ENCODE data around the gene KIAA1328. TPM values are rescaled to one million over a fixed set of nuclear protein-coding genes. Genes with fewer than 3 reads are reported as not detected.
A peak's percentile ranks its signal among the peaks of the same experiment; 100 is the strongest.

Gene KIAA1328
- total and polyA plus RNA-seq, 9 of the 15 experiments (the other 6 are each of a cell fraction or from before 2014, with no cell fraction given) = 4.0 to 8.6 (median 7.4) TPM

DNA sequence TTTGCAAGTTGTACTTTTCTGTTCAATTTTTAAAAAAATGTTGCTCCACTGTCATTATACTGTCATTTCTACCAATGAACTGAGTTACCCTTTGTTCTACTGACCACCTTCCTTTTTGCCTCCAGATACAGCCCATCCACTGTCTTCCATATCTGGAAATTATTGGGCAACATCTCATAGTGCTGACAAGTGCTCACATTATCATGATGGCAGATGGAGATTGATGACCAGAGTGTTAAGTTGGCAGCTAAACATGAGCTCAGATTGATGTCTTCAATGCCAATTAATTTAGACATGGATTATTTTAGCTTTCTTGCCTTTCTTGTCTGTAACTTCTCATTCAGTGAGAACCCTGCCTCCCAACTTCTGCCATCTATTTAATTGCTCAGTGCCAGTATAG lies 76.6 kb downstream of the KIAA1328 start:
- H3K27me3 ChIP-seq (ENCODE audit: control insufficient read depth in 2 of 2, insufficient read depth in 2 of 2, low read length in 2 of 2) = no peaks in the 10 kb centered on the region
- intact Hi-C loops (cut with micrococcal nuclease) (no loop called here), in situ Hi-C loops (cut with MboI) (no loop called here)
- H3K79me2 ChIP-seq (ENCODE audit: control insufficient read depth, insufficient read depth, low read length) = no peaks in the 10 kb centered on the region
- ChIA-PET POLR2A (interaction anchor here (0.6 kb wide), 1 partner anchor 1597 kb away, joined by 3 read pairs; no protein-coding TSS in a partner anchor), CTCF (ENCODE audit: low intra/inter-chr PET ratio) (no interaction called here)
- H2AFZ ChIP-seq (ENCODE audit: low read depth, low read length) = no peak overlapping the region
- FAIRE-seq (no peak), DNase-seq (ENCODE audit: extremely low read depth in 1 of 4, low spot score in 3 of 4) (no peak), ATAC-seq (no peak)
- H3K9ac ChIP-seq (ENCODE audit: insufficient read depth in 1 of 2, low read depth in 2 of 2, low read length in 2 of 2) = no peak overlapping the region
- H3K4me2 ChIP-seq (ENCODE audit: insufficient read depth, low read length) = no peak overlapping the region
- H3K4me1 ChIP-seq (replicated peaks in 1 of 2; ENCODE audit: control insufficient read depth in 2 of 2, insufficient read depth in 2 of 2, low read length in 2 of 2) = peaks cover 0 to 9% of the 10 kb centered on the region in 2 experiments; a peak in 3 of 5 replicates
- no peak overlapping the region for H3K27ac ChIP-seq (ENCODE audit: extremely low read depth, low read depth, low read length)
- BruUV-seq (replicated peaks) = no TSS peak
- H3K36me3 ChIP-seq (ENCODE audit: control insufficient read depth, insufficient read depth, low read length) = no peaks in the 10 kb centered on the region
- no peaks in the 10 kb centered on the region for H4K20me1 ChIP-seq (replicated peaks; ENCODE audit: control insufficient read depth, insufficient read depth, low read length)
- H3K9me1 ChIP-seq (ENCODE audit: control insufficient read depth, insufficient read depth, low read length) = no peaks in the 10 kb centered on the region
- H3K9me3 ChIP-seq (replicated peaks; ENCODE audit: control insufficient read depth, insufficient read depth, low read depth, low read length) = 0 out of 2 replicates have a peak, but pooled peaks cover under 1% of the 10 kb centered on the region
- H3K4me3 ChIP-seq = no peak overlapping the region
- no peak for TF ChIP-seq SIX5 (IDR thresholded peaks at IDR 0.05; ENCODE audit: borderline replicate concordance in 1 of 2, insufficient read depth in 1 of 2, low read depth in 1 of 2, low read length in 2 of 2)
- TF ChIP-seq MTA1 (IDR thresholded peaks at IDR 0.05; ENCODE audit: borderline replicate concordance) = no peak
- TF ChIP-seq STAT5B (CRISPR knock-in tag; IDR thresholded peaks at IDR 0.05) = no peak
- TF ChIP-seq ZFX (CRISPR knock-in tag; IDR thresholded peaks at IDR 0.05) = no peak
- TF ChIP-seq ZNF75A (CRISPR knock-in tag; IDR thresholded peaks at IDR 0.05) = no peak
- no peak for TF ChIP-seq ETV5 (CRISPR knock-in tag; IDR thresholded peaks at IDR 0.05; ENCODE audit: low read depth)
- no peak for TF ChIP-seq EP400 (IDR thresholded peaks at IDR 0.05)
- no peak for TF ChIP-seq ZNF184 (CRISPR knock-in tag; IDR thresholded peaks at IDR 0.05)
- no peak for TF ChIP-seq BHLHE40 (IDR thresholded peaks at IDR 0.05; ENCODE audit: low read length)
- peak; percentile 57 for TF ChIP-seq MEIS2 (IDR thresholded peaks at IDR 0.05; ENCODE audit: partially characterized antibody)
- TF ChIP-seq SMARCE1 (IDR thresholded peaks at IDR 0.05) = no peak
- TF ChIP-seq, protein P1, sequence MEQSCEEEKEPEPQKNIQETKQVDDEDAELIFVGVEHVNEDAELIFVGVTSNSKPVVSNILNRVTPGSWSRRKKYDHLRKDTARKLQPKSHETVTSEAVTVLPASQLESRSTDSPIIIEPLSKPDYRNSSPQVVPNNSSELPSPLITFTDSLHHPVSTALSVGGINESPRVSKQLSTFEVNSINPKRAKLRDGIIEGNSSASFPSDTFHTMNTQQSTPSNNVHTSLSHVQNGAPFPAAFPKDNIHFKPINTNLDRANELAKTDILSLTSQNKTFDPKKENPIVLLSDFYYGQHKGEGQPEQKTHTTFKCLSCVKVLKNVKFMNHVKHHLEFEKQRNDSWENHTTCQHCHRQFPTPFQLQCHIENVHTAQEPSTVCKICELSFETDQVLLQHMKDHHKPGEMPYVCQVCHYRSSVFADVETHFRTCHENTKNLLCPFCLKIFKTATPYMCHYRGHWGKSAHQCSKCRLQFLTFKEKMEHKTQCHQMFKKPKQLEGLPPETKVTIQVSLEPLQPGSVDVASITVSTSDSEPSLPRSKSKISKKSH (CRISPR knock-in tag; IDR thresholded peaks at IDR 0.05) = no peak
- TF ChIP-seq ZNF764 (CRISPR knock-in tag; IDR thresholded peaks at IDR 0.05; ENCODE audit: low read depth) = no peak
- TF ChIP-seq CEBPB (tag; IDR thresholded peaks at IDR 0.05) = 0 out of 2 replicates have a peak, but pooled peaks have one; percentile 23
- no peak for TF ChIP-seq TAF15 (IDR thresholded peaks at IDR 0.05; ENCODE audit: low read depth, low read length)
- TF ChIP-seq, protein P2, sequence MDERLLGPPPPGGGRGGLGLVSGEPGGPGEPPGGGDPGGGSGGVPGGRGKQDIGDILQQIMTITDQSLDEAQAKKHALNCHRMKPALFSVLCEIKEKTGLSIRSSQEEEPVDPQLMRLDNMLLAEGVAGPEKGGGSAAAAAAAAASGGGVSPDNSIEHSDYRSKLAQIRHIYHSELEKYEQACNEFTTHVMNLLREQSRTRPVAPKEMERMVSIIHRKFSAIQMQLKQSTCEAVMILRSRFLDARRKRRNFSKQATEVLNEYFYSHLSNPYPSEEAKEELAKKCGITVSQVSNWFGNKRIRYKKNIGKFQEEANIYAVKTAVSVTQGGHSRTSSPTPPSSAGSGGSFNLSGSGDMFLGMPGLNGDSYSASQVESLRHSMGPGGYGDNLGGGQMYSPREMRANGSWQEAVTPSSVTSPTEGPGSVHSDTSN (CRISPR knock-in tag; IDR thresholded peaks at IDR 0.05; ENCODE audit: low read depth) = no peak
- TF ChIP-seq, protein P2 (tag; conservative IDR thresholded peaks at IDR 0.05; ENCODE audit: low read depth) = peak; percentile 87
- TF ChIP-seq CEBPG (CRISPR knock-in tag; IDR thresholded peaks at IDR 0.05) = no peak
- TF ChIP-seq CEBPG (tag; conservative IDR thresholded peaks at IDR 0.05 in 1 of 2, IDR thresholded peaks at IDR 0.05 in 1 of 2) = peak; percentile 23 to 78; a peak in 2 of 4 replicates
- TF ChIP-seq, protein P3, sequence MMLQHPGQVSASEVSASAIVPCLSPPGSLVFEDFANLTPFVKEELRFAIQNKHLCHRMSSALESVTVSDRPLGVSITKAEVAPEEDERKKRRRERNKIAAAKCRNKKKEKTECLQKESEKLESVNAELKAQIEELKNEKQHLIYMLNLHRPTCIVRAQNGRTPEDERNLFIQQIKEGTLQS (IDR thresholded peaks at IDR 0.05) = no peak
- TF ChIP-seq, protein P3 (CRISPR knock-in tag; conservative IDR thresholded peaks at IDR 0.05) = no peak

Measured in K562 (cell line).